Measurements from ENCODE around the gene SOBP.

The SOBP gene

GRCh38 chr6:107639511-107639910, 149.6 kb downstream of the SOBP start:
- H3K4me3 ChIP-seq (replicated peaks; ENCODE audit: low read depth, low read length), result no peak overlapping the region
- no peak for TF ChIP-seq CTCF (IDR thresholded peaks at IDR 0.05; ENCODE audit: low read length, missing control alignments)
- no peak for DNase-seq (ENCODE audit: low read depth)

- no peak for DNase-seq (ENCODE audit: low read depth)
- no peak for TF ChIP-seq CTCF (IDR thresholded peaks at IDR 0.05; ENCODE audit: low read length, missing control alignments)
Measured at GRCh38 chr6:107641071-107641470, 151.2 kb downstream of the SOBP start.

GRCh38 chr6:107641500-107641941, 151.6 kb downstream of the SOBP start:
- no peak for TF ChIP-seq CTCF (IDR thresholded peaks at IDR 0.05; ENCODE audit: low read length, missing control alignments)
- no peak overlapping the region for H3K4me3 ChIP-seq (replicated peaks; ENCODE audit: low read depth, low read length)
- DNase-seq (ENCODE audit: low read depth), result no peak

More at GRCh38 chr6:107641071-107641470, 151.2 kb downstream of the SOBP start:
- no peak overlapping the region for H3K4me3 ChIP-seq (replicated peaks; ENCODE audit: low read depth, low read length)

GRCh38 chr6:107642095-107642860, 152.4 kb downstream of the SOBP start:
- no peak for DNase-seq (ENCODE audit: low read depth)
- H3K4me3 ChIP-seq (replicated peaks; ENCODE audit: low read depth, low read length), result no peak overlapping the region
- TF ChIP-seq CTCF (IDR thresholded peaks at IDR 0.05; ENCODE audit: low read length, missing control alignments), result no peak

GRCh38 chr6:107642861-107643328, 153.0 kb downstream of the SOBP start:
- no peak for DNase-seq (ENCODE audit: low read depth)
- TF ChIP-seq CTCF (IDR thresholded peaks at IDR 0.05; ENCODE audit: low read length, missing control alignments), result no peak
- H3K4me3 ChIP-seq (replicated peaks; ENCODE audit: low read depth, low read length), result no peak overlapping the region

- TF ChIP-seq CTCF (IDR thresholded peaks at IDR 0.05; ENCODE audit: low read length, missing control alignments), result no peak
- H3K4me3 ChIP-seq (replicated peaks; ENCODE audit: low read depth, low read length), result no peak overlapping the region
- DNase-seq (ENCODE audit: low read depth), result no peak
Measured at GRCh38 chr6:107644513-107644912, 154.6 kb downstream of the SOBP start.

GRCh38 chr6:107645740-107646139, 155.8 kb downstream of the SOBP start:
- no peak for TF ChIP-seq CTCF (IDR thresholded peaks at IDR 0.05; ENCODE audit: low read length, missing control alignments)
- no peak overlapping the region for H3K4me3 ChIP-seq (replicated peaks; ENCODE audit: low read depth, low read length)
- no peak for DNase-seq (ENCODE audit: low read depth)

Data from fibroblast of pulmonary artery (primary cell).